Measurements from ENCODE around the gene NUMB.

DNA sequence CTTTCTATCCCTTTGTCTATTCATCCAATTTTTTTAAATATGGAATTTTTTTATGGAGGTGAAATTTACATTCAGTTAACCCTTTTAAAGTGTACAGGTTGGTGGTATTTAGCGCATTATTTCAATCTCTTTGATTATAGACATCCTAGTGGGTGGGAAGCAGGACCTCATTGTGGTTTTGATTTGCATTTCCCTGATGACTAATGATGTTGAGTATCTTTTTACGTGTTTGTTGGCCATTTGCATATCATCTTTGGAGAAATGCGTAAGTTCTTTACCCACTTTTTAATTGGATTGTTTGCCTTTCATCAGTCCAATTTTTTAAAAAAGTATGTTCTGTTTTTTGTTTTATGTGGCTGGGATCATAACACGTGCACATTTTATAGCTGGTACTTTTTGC is 200.3 kb downstream of the NUMB start:
- TF ChIP-seq, protein P1, sequence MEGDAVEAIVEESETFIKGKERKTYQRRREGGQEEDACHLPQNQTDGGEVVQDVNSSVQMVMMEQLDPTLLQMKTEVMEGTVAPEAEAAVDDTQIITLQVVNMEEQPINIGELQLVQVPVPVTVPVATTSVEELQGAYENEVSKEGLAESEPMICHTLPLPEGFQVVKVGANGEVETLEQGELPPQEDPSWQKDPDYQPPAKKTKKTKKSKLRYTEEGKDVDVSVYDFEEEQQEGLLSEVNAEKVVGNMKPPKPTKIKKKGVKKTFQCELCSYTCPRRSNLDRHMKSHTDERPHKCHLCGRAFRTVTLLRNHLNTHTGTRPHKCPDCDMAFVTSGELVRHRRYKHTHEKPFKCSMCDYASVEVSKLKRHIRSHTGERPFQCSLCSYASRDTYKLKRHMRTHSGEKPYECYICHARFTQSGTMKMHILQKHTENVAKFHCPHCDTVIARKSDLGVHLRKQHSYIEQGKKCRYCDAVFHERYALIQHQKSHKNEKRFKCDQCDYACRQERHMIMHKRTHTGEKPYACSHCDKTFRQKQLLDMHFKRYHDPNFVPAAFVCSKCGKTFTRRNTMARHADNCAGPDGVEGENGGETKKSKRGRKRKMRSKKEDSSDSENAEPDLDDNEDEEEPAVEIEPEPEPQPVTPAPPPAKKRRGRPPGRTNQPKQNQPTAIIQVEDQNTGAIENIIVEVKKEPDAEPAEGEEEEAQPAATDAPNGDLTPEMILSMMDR (IDR thresholded peaks at IDR 0.05), result no peak
- no peak for TF ChIP-seq EP300 (IDR thresholded peaks at IDR 0.05)
- no peak for TF ChIP-seq POLR2A (IDR thresholded peaks at IDR 0.05)
- no peak for TF ChIP-seq POLR2AphosphoS5 (IDR thresholded peaks at IDR 0.05)
